Keratinocyte (primary cell): ENCODE results near the gene STK38.

Source experiments
- CTCF ChIP-seq, 3 experiments: IDR thresholded peaks in 1 of 3; conservative IDR thresholded peaks in 1 of 3; optimal IDR thresholded peaks in 1 of 3; 2 replicates in 2 of 3; 3 replicates in 1 of 3; pipeline versions ENCODE3 to v1.5.1; 2011; ENCODE audit warnings: low read length in 3 of 3, mild to moderate bottlenecking in 3 of 3, moderate library complexity in 2 of 3, control low read depth in 1 of 3, inconsistent platforms in 1 of 3; ENCODE audit not compliant: insufficient read depth in 2 of 3; ENCODE audit errors: extremely low read depth in 1 of 3
- EZH2 ChIP-seq: IDR thresholded peaks from one replicate; pipeline ENCODE4 v1.6.1; 2012; ENCODE audit warnings: inconsistent platforms, mild to moderate bottlenecking, low read length, moderate library complexity

DNA sequence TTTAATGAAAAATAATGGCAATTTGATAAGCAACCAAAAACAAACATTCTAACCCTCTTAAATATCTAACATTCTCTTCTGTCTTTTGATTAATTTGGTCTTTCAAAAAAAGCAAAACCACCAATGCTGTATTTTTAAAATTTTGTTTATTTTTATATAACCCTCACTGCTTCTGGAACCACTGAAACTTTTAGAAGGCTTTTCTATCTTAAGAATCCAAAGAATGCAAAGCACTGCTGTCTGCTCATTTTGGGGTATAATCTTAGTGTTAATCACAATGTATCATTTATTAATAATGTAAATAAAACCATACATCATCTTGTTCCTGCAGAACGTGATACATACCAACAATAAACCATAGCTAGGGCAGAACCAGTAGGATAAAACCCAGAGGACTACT, 14.0 kb downstream of the STK38 start:
- no peak for TF ChIP-seq CTCF (optimal IDR thresholded peaks at IDR 0.05 in 1 of 3, IDR thresholded peaks at IDR 0.05 in 1 of 3, conservative IDR thresholded peaks at IDR 0.05 in 1 of 3; ENCODE audit: extremely low read depth in 1 of 3, insufficient read depth in 2 of 3, low read length in 3 of 3)
- TF ChIP-seq EZH2 = no peak
